OCI-LY7 (cell line): ENCODE measurements around the gene SULF2. TPM values are rescaled to one million over a fixed set of nuclear protein-coding genes. Genes with fewer than 3 reads are reported as not detected.

Experiments
- BruUV-seq: library from RNA; stranded (reverse); fragments of 400-500 nt; replicated peaks from 2 replicates; lab custom pipeline; 2021; lab: Mats Ljungman, UMichigan
- CTCF ChIA-PET: fragments of 300-600 bp; sonication (Branson Sonifier 250); formaldehyde crosslinking; loops from one replicate; lab custom pipeline; 2022; ENCODE audit warnings: antibody characterized with exemption; ENCODE audit not compliant: unreplicated experiment; lab: Charles Lee
- POLR2A ChIA-PET: fragments of 300-600 bp; sonication (Branson Sonifier 250); formaldehyde crosslinking; loops from one replicate; lab custom pipeline; 2022; ENCODE audit warnings: antibody characterized with exemption; lab: Charles Lee
- DNase-seq: peaks from one replicate; pipeline ENCODE4 v3.0.0-alpha.2; 2015; ENCODE audit warnings: low spot score
- H2AFZ ChIP-seq: fragments of 200-600 bp; sonication (generic), shearing (Covaris generic); 2 replicates; pipeline ENCODE4 v1.6.1; 2014; ENCODE audit warnings: mild to moderate bottlenecking, antibody characterized with exemption, low read length, moderate library complexity
- H3K27ac ChIP-seq: fragments of 200-600 bp; sonication (generic); 2 replicates; pipeline ENCODE4 v1.5.1; 2014; ENCODE audit warnings: mixed run types, low read depth, mild to moderate bottlenecking, moderate library complexity, low read length, inconsistent platforms; ENCODE audit not compliant: poor library complexity, severe bottlenecking
- H3K36me3 ChIP-seq: fragments of 200-600 bp; sonication (generic); 2 replicates; pipeline ENCODE4 v1.6.1; 2014; ENCODE audit warnings: mild to moderate bottlenecking, antibody characterized with exemption, low read length, moderate library complexity, mixed read lengths; ENCODE audit not compliant: insufficient read depth
- H3K4me1 ChIP-seq: fragments of 200-600 bp; sonication (generic); 2 replicates; pipeline ENCODE4 v1.5.1; 2014; ENCODE audit warnings: mild to moderate bottlenecking, low read length; ENCODE audit not compliant: insufficient read depth, poor library complexity, severe bottlenecking
- H3K4me2 ChIP-seq: fragments of 200-600 bp; sonication (generic); 2 replicates; pipeline ENCODE4 v1.6.1; 2014; ENCODE audit warnings: mild to moderate bottlenecking, low read length
- H3K4me3 ChIP-seq: fragments of 200-600 bp; sonication (generic); 2 replicates; pipeline ENCODE4 v1.5.1; 2014; ENCODE audit warnings: mild to moderate bottlenecking, low read depth, low read length; ENCODE audit not compliant: poor library complexity, severe bottlenecking
- H3K79me2 ChIP-seq: fragments of 200-600 bp; sonication (generic); 2 replicates; pipeline ENCODE4 v1.6.1; 2016; ENCODE audit warnings: low read depth, mild to moderate bottlenecking, low read length, moderate library complexity, mixed read lengths; ENCODE audit not compliant: insufficient read depth
- H3K9me2 ChIP-seq: fragments of 200-600 bp; sonication (generic); 2 replicates; pipeline ENCODE4 v1.6.1; 2016; ENCODE audit warnings: mild to moderate bottlenecking, low read length, mixed read lengths; ENCODE audit not compliant: insufficient read depth
- H3K9me3 ChIP-seq: fragments of 200-600 bp; sonication (generic); 2 replicates; pipeline ENCODE4 v1.6.1; 2014; ENCODE audit warnings: mild to moderate bottlenecking, mixed run types, low read length, mixed read lengths
- H4K20me1 ChIP-seq: fragments of 200-600 bp; sonication (generic); 2 replicates; pipeline ENCODE4 v1.6.1; 2014; ENCODE audit warnings: mild to moderate bottlenecking, antibody characterized with exemption, low read length, moderate library complexity, mixed read lengths; ENCODE audit not compliant: insufficient read depth
- CTCF ChIP-seq: fragments of 200-600 bp; sonication (generic); conservative IDR thresholded peaks from 2 replicates; pipeline ENCODE4 v1.5.1; 2014; ENCODE audit warnings: mild to moderate bottlenecking, antibody characterized with exemption, low read length, moderate library complexity, mixed read lengths
- EZH2phosphoT487 ChIP-seq: fragments of 200-600 bp; sonication (generic); IDR thresholded peaks from 2 replicates; pipeline ENCODE4 v1.6.1; 2018; ENCODE audit warnings: low read depth, borderline replicate concordance, mild to moderate bottlenecking, mixed run types, antibody characterized with exemption, low read length, moderate library complexity, mixed read lengths
- intact Hi-C: fragments of 100-400 bp; cut with micrococcal nuclease; formaldehyde crosslinking; loops from one replicate; pipeline ENCODE4 v1.10.0; 2022; ENCODE audit not compliant: unreplicated experiment
- total RNA-seq, 2 experiments: library from RNA; depleted of rRNA in 1 of 2; stranded (reverse); fragments of >200 nt in 1 of 2; shearing (Covaris generic) in 1 of 2; gene quantifications; 2 replicates each; pipeline ENCODE4 v1.2.3, GENCODE V29; 2014 to 2022

Gene SULF2
- total RNA-seq, 2 experiments from 2014 or later = 0.03 to 0.51 TPM

DNA sequence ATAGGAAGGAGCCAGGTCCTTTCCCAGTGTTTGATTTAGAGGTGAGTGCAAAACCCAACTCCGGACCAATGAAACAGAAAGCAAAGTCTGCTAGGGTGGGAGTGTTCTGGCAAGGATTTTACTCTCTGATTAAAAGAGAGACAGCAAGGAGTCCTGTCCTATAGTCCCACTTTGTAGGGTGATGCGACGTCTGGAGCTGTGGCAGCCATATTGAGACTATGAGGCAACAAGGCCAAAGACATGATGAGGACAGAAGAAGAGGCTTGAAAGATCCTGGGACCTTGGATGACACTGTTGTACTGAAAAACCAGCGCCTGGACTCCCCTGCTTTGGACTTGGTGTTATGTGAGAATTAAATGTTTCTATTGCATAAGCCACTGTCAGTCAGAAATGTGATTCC is 8.1 kb downstream of the SULF2 start:
- intact Hi-C loops = loop anchor here (5.0 kb wide), 1 partner anchor 50 kb away; no protein-coding TSS in a partner anchor
- Histone ChIP-seq H2AFZ (no peak overlapping the region), H3K36me3 (no peaks in the 10 kb centered on the region), H4K20me1 (no peaks in the 10 kb centered on the region), H3K9me3 (no peaks in the 10 kb centered on the region), H3K4me3 (no peak overlapping the region), H3K4me1 (no peaks in the 10 kb centered on the region), H3K4me2 (no peak overlapping the region), H3K9me2 (no peaks in the 10 kb centered on the region), H3K79me2 (no peaks in the 10 kb centered on the region), H3K27ac (no peak overlapping the region)
- CTCF ChIA-PET = no interaction called here
- no TSS peak for BruUV-seq
- TF ChIP-seq CTCF = no peak
- no peak for TF ChIP-seq EZH2phosphoT487
- DNase-seq = no peak
- POLR2A ChIA-PET = interaction anchor here (0.9 kb wide), 1 partner anchor 118 kb away, joined by 3 read pairs; no protein-coding TSS in a partner anchor

- ChIA-PET CTCF (no interaction called here), POLR2A (interaction anchor here (0.9 kb wide), 1 partner anchor 118 kb away, joined by 3 read pairs; no protein-coding TSS in a partner anchor)
- H3K9me2 ChIP-seq = no peaks in the 10 kb centered on the region
- no peak for DNase-seq
- no peaks in the 10 kb centered on the region for H3K36me3 ChIP-seq
- TF ChIP-seq EZH2phosphoT487 (no peak), CTCF (no peak)
- H3K4me2 ChIP-seq = no peak overlapping the region
- H4K20me1 ChIP-seq = no peaks in the 10 kb centered on the region
- H3K79me2 ChIP-seq = no peaks in the 10 kb centered on the region
- no TSS peak for BruUV-seq
- H3K4me1 ChIP-seq = no peaks in the 10 kb centered on the region
- H3K9me3 ChIP-seq = no peaks in the 10 kb centered on the region
- intact Hi-C loops = loop anchor here (5.0 kb wide), 1 partner anchor 49 kb away; no protein-coding TSS in a partner anchor
- H3K4me3 ChIP-seq = no peak overlapping the region
- no peak overlapping the region for H2AFZ ChIP-seq
- no peak overlapping the region for H3K27ac ChIP-seq
Observed at GRCh38 chr20:47776639-47777038, 8.6 kb downstream of the SULF2 start.

GRCh38 chr20:47775841-47776240 is 9.4 kb downstream of the SULF2 start:
- TF ChIP-seq CTCF (no peak), EZH2phosphoT487 (no peak)
- H3K4me3 ChIP-seq = no peak overlapping the region
- no peak overlapping the region for H3K27ac ChIP-seq
- H3K4me2 ChIP-seq = no peak overlapping the region
- CTCF ChIA-PET = no interaction called here
- intact Hi-C loops = loop anchor here (5.0 kb wide), 1 partner anchor 49 kb away; no protein-coding TSS in a partner anchor
- no peaks in the 10 kb centered on the region for H3K4me1 ChIP-seq
- no peaks in the 10 kb centered on the region for H3K36me3 ChIP-seq
- H3K79me2 ChIP-seq = no peaks in the 10 kb centered on the region
- BruUV-seq = no TSS peak
- no peaks in the 10 kb centered on the region for H3K9me2 ChIP-seq
- POLR2A ChIA-PET = interaction anchor here (0.5 kb wide), 1 partner anchor 1246 kb away, joined by 3 read pairs; no protein-coding TSS in a partner anchor
- H2AFZ ChIP-seq = no peak overlapping the region
- DNase-seq = no peak
- no peaks in the 10 kb centered on the region for H3K9me3 ChIP-seq
- no peaks in the 10 kb centered on the region for H4K20me1 ChIP-seq
